Liver (tissue), 9 donors: Measurements from ENCODE around the gene ARPC5L. TPM values are rescaled to one million over a fixed set of nuclear protein-coding genes. Genes with fewer than 3 reads are reported as not detected.

Experiments
- DNase-seq: peaks from one replicate; pipeline ENCODE4 v3.0.0-alpha.2; 2017; ENCODE audit warnings: low spot score
- H3K27ac ChIP-seq, 2 donors: one replicate each; pipeline ENCODE4 v1.7.0; 2013; ENCODE audit warnings: inconsistent platforms in 2 of 2, low read length in 2 of 2, control low read depth in 1 of 2, low read depth in 1 of 2, mild to moderate bottlenecking in 1 of 2
- H3K27me3 ChIP-seq, 4 donors: one replicate each; pipeline versions ENCODE4 v1.6.1 to v1.7.0; 2013; ENCODE audit warnings: low read length in 3 of 4, inconsistent platforms in 1 of 4, mild to moderate bottlenecking in 1 of 4, moderate library complexity in 1 of 4; ENCODE audit not compliant: control insufficient read depth in 4 of 4, insufficient read depth in 4 of 4
- H3K36me3 ChIP-seq, 4 donors: one replicate each; pipeline versions ENCODE4 v1.6.1 to v1.7.0; 2013; ENCODE audit warnings: low read length in 3 of 4, mild to moderate bottlenecking in 3 of 4, low read depth in 1 of 4, moderate library complexity in 1 of 4; ENCODE audit not compliant: control insufficient read depth in 4 of 4, insufficient read depth in 3 of 4
- H3K4me1 ChIP-seq, 4 donors: one replicate each; pipeline versions ENCODE4 v1.6.1 to v1.7.0; 2013; ENCODE audit warnings: low read length in 3 of 4, mild to moderate bottlenecking in 3 of 4, moderate library complexity in 1 of 4; ENCODE audit not compliant: control insufficient read depth in 4 of 4, insufficient read depth in 4 of 4
- H3K4me3 ChIP-seq, 3 donors: one replicate each; pipeline versions ENCODE4 v1.6.1 to v1.7.0; 2013; ENCODE audit warnings: low read length in 3 of 3, control low read depth in 1 of 3, low read depth in 1 of 3, mild to moderate bottlenecking in 1 of 3
- H3K9ac ChIP-seq, 2 donors: one replicate each; pipeline ENCODE4 v1.7.0; 2013; ENCODE audit warnings: low read length in 2 of 2, mild to moderate bottlenecking in 2 of 2, moderate library complexity in 2 of 2, control low read depth in 1 of 2, low read depth in 1 of 2
- H3K9me3 ChIP-seq, 4 donors: one replicate each; pipeline versions ENCODE4 v1.6.1 to v1.7.0; 2013; ENCODE audit warnings: low read length in 3 of 4; ENCODE audit not compliant: control insufficient read depth in 4 of 4
- ATF3 ChIP-seq: IDR thresholded peaks from 2 replicates; pipeline ENCODE4 v1.6.1; 2016; ENCODE audit warnings: antibody characterized with exemption
- CTCF ChIP-seq: fragments of 150-350 bp; IDR thresholded peaks from 2 replicates; pipeline ENCODE4 v1.5.1; 2017; ENCODE audit warnings: improper control_type of control experiment, low read depth, low read length; ENCODE audit not compliant: missing input control
- EGR1 ChIP-seq, 2 donors: IDR thresholded peaks; 2 replicates each; pipeline ENCODE4 v1.6.1; 2016 to 2018; ENCODE audit warnings: antibody characterized with exemption in 2 of 2, low read depth in 2 of 2
- FOXA1 ChIP-seq: IDR thresholded peaks from 2 replicates; pipeline ENCODE4 v1.6.1; 2016; ENCODE audit warnings: antibody characterized with exemption
- FOXA2 ChIP-seq: IDR thresholded peaks from 2 replicates; pipeline ENCODE4 v1.6.1; 2016; ENCODE audit warnings: antibody characterized with exemption
- GABPA ChIP-seq, 2 donors: IDR thresholded peaks in 1 of 2; conservative IDR thresholded peaks in 1 of 2; 2 replicates each; pipeline ENCODE4 v1.6.1; 2016; ENCODE audit warnings: antibody characterized with exemption in 2 of 2, mild to moderate bottlenecking in 1 of 2, moderate library complexity in 1 of 2
- HNF4A ChIP-seq, 2 donors: conservative IDR thresholded peaks; 2 replicates each; pipeline ENCODE4 v1.6.1; 2016; ENCODE audit warnings: antibody characterized with exemption in 2 of 2, mild to moderate bottlenecking in 2 of 2
- HNF4G ChIP-seq: IDR thresholded peaks from 2 replicates; pipeline ENCODE4 v1.6.1; 2016; ENCODE audit warnings: antibody characterized with exemption
- JUND ChIP-seq, 2 donors: IDR thresholded peaks; 2 replicates each; pipeline ENCODE4 v1.6.1; 2016; ENCODE audit warnings: antibody characterized with exemption in 2 of 2
- MAX ChIP-seq: IDR thresholded peaks from 2 replicates; pipeline ENCODE4 v1.6.1; 2016; ENCODE audit warnings: antibody characterized with exemption
- NR2F2 ChIP-seq: IDR thresholded peaks from 2 replicates; pipeline ENCODE4 v1.6.1; 2016; ENCODE audit warnings: antibody characterized with exemption
- RAD21 ChIP-seq, 2 donors: IDR thresholded peaks; 2 replicates each; pipeline ENCODE4 v1.6.1; 2016; ENCODE audit warnings: antibody characterized with exemption in 2 of 2, mild to moderate bottlenecking in 2 of 2
- REST ChIP-seq: IDR thresholded peaks from 2 replicates; pipeline ENCODE4 v1.6.1; 2016; ENCODE audit warnings: antibody characterized with exemption, mild to moderate bottlenecking
- RXRA ChIP-seq, 2 donors: IDR thresholded peaks; 2 replicates each; pipeline ENCODE4 v1.6.1; 2017 to 2018; ENCODE audit warnings: antibody characterized with exemption in 2 of 2, mild to moderate bottlenecking in 1 of 2
- SP1 ChIP-seq: IDR thresholded peaks from 2 replicates; pipeline ENCODE4 v1.6.1; 2018; ENCODE audit warnings: antibody characterized with exemption, mild to moderate bottlenecking
- TAF1 ChIP-seq: conservative IDR thresholded peaks from 2 replicates; pipeline ENCODE4 v1.6.1; 2016; ENCODE audit warnings: antibody characterized with exemption, mild to moderate bottlenecking
- YY1 ChIP-seq: IDR thresholded peaks from 2 replicates; pipeline ENCODE4 v1.6.1; 2016; ENCODE audit warnings: antibody characterized with exemption, mild to moderate bottlenecking
- ZBTB33 ChIP-seq: IDR thresholded peaks from 2 replicates; pipeline ENCODE4 v1.6.1; 2016; ENCODE audit warnings: antibody characterized with exemption
- WGBS: extraction: QIAGEN DNeasy Blood & Tissue Kit; methylation state at CpG from one replicate; pipeline ENCODE4 v1.1.7; 2013; 5-methylcytosine and 5-hydroxymethylcytosine counted together
- polyA plus RNA-seq, 2 donors: library from polyadenylated mRNA; stranded (reverse) in 1 of 2; unstranded in 1 of 2; fragments of 200-250 nt in 1 of 2; fragments of >200 nt in 1 of 2; fragmentation: Nextera tagmentation in 1 of 2; extraction: Ambion mirVana in 1 of 2; gene quantifications; one replicate each; pipeline versions ENCODE4 v1.2.1 to v1.2.3, GENCODE V29; 2013 to 2015
- total RNA-seq, 2 donors: library from RNA; depleted of rRNA; stranded (reverse); fragments of >200 nt; gene quantifications; one replicate each; pipeline ENCODE4 v1.2.3, GENCODE V29; 2014
- donor health status: healthy.
- donor health status: healthy.
- donor health status: healthy.
- donor health status: healthy.
- donor health status: healthy.

Gene ARPC5L
- total and polyA plus RNA-seq, 4 donors: 9.3 to 31.2 (median 17.8) TPM

GRCh38 chr9:124897570-124898460 lies 35.9 kb downstream of the ARPC5L start:
- no peak overlapping the region for H3K9ac ChIP-seq
- no peak overlapping the region for H3K4me3 ChIP-seq
- H3K27ac ChIP-seq: peak overlapping the region in 1 of 2 donors; percentile 7
- WGBS: 91% methylated on average over 6 of the region's 6 CpGs
- H3K27me3 ChIP-seq: no peaks in the 10 kb centered on the region
- no peaks in the 10 kb centered on the region for H3K4me1 ChIP-seq
- TF ChIP-seq RXRA (IDR thresholded peaks at IDR 0.05) (no peak), REST (no peak), NR2F2 (no peak), FOXA2 (peak; percentile 24), ATF3 (peak; percentile 75), CTCF (no peak), EGR1 (IDR thresholded peaks at IDR 0.05; ENCODE audit: low read depth in 2 of 2) (no peak), HNF4A (conservative IDR thresholded peaks at IDR 0.05) (peak; percentile 82 to 83), GABPA (IDR thresholded peaks at IDR 0.05 in 1 of 2, conservative IDR thresholded peaks at IDR 0.05 in 1 of 2) (no peak), YY1 (peak; percentile 25), RAD21 (IDR thresholded peaks at IDR 0.05) (peak; percentile 22 to 36), MAX (no peak), FOXA1 (no peak), TAF1 (no peak), HNF4G (peak; percentile 61), ZBTB33 (no peak), SP1 (peak; percentile 31), JUND (IDR thresholded peaks at IDR 0.05) (peak; percentile 29 to 38)
- DNase-seq: no peak
- H3K9me3 ChIP-seq: no peaks in the 10 kb centered on the region
- H3K36me3 ChIP-seq: peaks cover 8 to 44% (median 28%) of the 10 kb centered on the region in 4 donors
